OCI-LY7 (cell line): Measurements from ENCODE around the gene ZCCHC3. TPM values are rescaled to one million over a fixed set of nuclear protein-coding genes. Genes with fewer than 3 reads are reported as not detected.

Experiments used
- BruUV-seq: library from RNA; stranded (reverse); fragments of 400-500 nt; replicated peaks from 2 replicates; lab custom pipeline; 2021; lab: Mats Ljungman, UMichigan
- CTCF ChIA-PET: fragments of 300-600 bp; sonication (Branson Sonifier 250); formaldehyde crosslinking; loops from one replicate; lab custom pipeline; 2022; ENCODE audit warnings: antibody characterized with exemption; ENCODE audit not compliant: unreplicated experiment; lab: Charles Lee
- POLR2A ChIA-PET: fragments of 300-600 bp; sonication (Branson Sonifier 250); formaldehyde crosslinking; loops from one replicate; lab custom pipeline; 2022; ENCODE audit warnings: antibody characterized with exemption; lab: Charles Lee
- DNase-seq: peaks from one replicate; pipeline ENCODE4 v3.0.0-alpha.2; 2015; ENCODE audit warnings: low spot score
- H2AFZ ChIP-seq: fragments of 200-600 bp; sonication (generic), shearing (Covaris generic); 2 replicates; pipeline ENCODE4 v1.6.1; 2014; ENCODE audit warnings: mild to moderate bottlenecking, antibody characterized with exemption, low read length, moderate library complexity
- H3K27ac ChIP-seq: fragments of 200-600 bp; sonication (generic); 2 replicates; pipeline ENCODE4 v1.5.1; 2014; ENCODE audit warnings: mixed run types, low read depth, mild to moderate bottlenecking, moderate library complexity, low read length, inconsistent platforms; ENCODE audit not compliant: poor library complexity, severe bottlenecking
- H3K36me3 ChIP-seq: fragments of 200-600 bp; sonication (generic); 2 replicates; pipeline ENCODE4 v1.6.1; 2014; ENCODE audit warnings: mild to moderate bottlenecking, antibody characterized with exemption, low read length, moderate library complexity, mixed read lengths; ENCODE audit not compliant: insufficient read depth
- H3K4me1 ChIP-seq: fragments of 200-600 bp; sonication (generic); 2 replicates; pipeline ENCODE4 v1.5.1; 2014; ENCODE audit warnings: mild to moderate bottlenecking, low read length; ENCODE audit not compliant: insufficient read depth, poor library complexity, severe bottlenecking
- H3K4me2 ChIP-seq: fragments of 200-600 bp; sonication (generic); 2 replicates; pipeline ENCODE4 v1.6.1; 2014; ENCODE audit warnings: mild to moderate bottlenecking, low read length
- H3K4me3 ChIP-seq: fragments of 200-600 bp; sonication (generic); 2 replicates; pipeline ENCODE4 v1.5.1; 2014; ENCODE audit warnings: mild to moderate bottlenecking, low read depth, low read length; ENCODE audit not compliant: poor library complexity, severe bottlenecking
- H3K79me2 ChIP-seq: fragments of 200-600 bp; sonication (generic); 2 replicates; pipeline ENCODE4 v1.6.1; 2016; ENCODE audit warnings: low read depth, mild to moderate bottlenecking, low read length, moderate library complexity, mixed read lengths; ENCODE audit not compliant: insufficient read depth
- H3K9me2 ChIP-seq: fragments of 200-600 bp; sonication (generic); 2 replicates; pipeline ENCODE4 v1.6.1; 2016; ENCODE audit warnings: mild to moderate bottlenecking, low read length, mixed read lengths; ENCODE audit not compliant: insufficient read depth
- H3K9me3 ChIP-seq: fragments of 200-600 bp; sonication (generic); 2 replicates; pipeline ENCODE4 v1.6.1; 2014; ENCODE audit warnings: mild to moderate bottlenecking, mixed run types, low read length, mixed read lengths
- H4K20me1 ChIP-seq: fragments of 200-600 bp; sonication (generic); 2 replicates; pipeline ENCODE4 v1.6.1; 2014; ENCODE audit warnings: mild to moderate bottlenecking, antibody characterized with exemption, low read length, moderate library complexity, mixed read lengths; ENCODE audit not compliant: insufficient read depth
- CTCF ChIP-seq: fragments of 200-600 bp; sonication (generic); conservative IDR thresholded peaks from 2 replicates; pipeline ENCODE4 v1.5.1; 2014; ENCODE audit warnings: mild to moderate bottlenecking, antibody characterized with exemption, low read length, moderate library complexity, mixed read lengths
- EZH2phosphoT487 ChIP-seq: fragments of 200-600 bp; sonication (generic); IDR thresholded peaks from 2 replicates; pipeline ENCODE4 v1.6.1; 2018; ENCODE audit warnings: low read depth, borderline replicate concordance, mild to moderate bottlenecking, mixed run types, antibody characterized with exemption, low read length, moderate library complexity, mixed read lengths
- intact Hi-C: fragments of 100-400 bp; cut with micrococcal nuclease; formaldehyde crosslinking; loops from one replicate; pipeline ENCODE4 v1.10.0; 2022; ENCODE audit not compliant: unreplicated experiment
- total RNA-seq, 2 experiments: library from RNA; depleted of rRNA in 1 of 2; stranded (reverse); fragments of >200 nt in 1 of 2; shearing (Covaris generic) in 1 of 2; gene quantifications; 2 replicates each; pipeline ENCODE4 v1.2.3, GENCODE V29; 2014 to 2022

The ZCCHC3 gene
- total RNA-seq, 2 experiments from 2014 or later = 35.6 to 45.3 TPM

- TF ChIP-seq EZH2phosphoT487 (no peak), CTCF (no peak)
- ChIA-PET POLR2A (interaction anchor here (0.5 to 1.5 kb wide), 2 partner anchors 13 to 29 kb away, joined by 4 read pairs; partner anchors contain the start of gene SOX12), CTCF (no interaction called here)
Observed at GRCh38 chr20:311609-312008, 14.2 kb downstream of the ZCCHC3 start.

DNA sequence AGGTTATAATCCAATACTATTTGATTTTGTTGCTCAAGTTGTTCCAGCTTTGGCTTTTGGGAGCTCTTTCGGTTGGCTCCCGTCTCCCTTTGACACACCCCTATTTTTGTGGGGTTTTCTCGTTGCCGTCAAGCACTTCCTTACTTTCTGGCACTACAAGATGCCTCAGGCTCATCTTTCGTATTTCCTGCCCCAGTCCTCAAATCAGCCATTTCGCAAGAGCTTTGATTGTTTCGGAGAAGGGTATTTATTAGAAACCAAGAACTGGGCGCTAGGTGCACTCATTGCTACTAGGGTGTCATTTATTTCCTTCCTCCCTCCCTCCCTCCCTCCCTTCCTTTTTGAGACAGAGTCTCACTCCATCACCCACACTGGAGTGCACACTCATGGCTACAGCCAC lies 14.7 kb downstream of the ZCCHC3 start:
- Histone ChIP-seq H3K4me1 (peaks cover 17% of the 10 kb centered on the region), H3K9me3 (no peaks in the 10 kb centered on the region), H2AFZ (no peak overlapping the region), H3K4me2 (no peak overlapping the region), H3K9me2 (no peaks in the 10 kb centered on the region), H3K36me3 (no peaks in the 10 kb centered on the region), H3K27ac (no peak overlapping the region), H3K79me2 (no peaks in the 10 kb centered on the region), H4K20me1 (no peaks in the 10 kb centered on the region), H3K4me3 (no peak overlapping the region)
- DNase-seq = no peak
- intact Hi-C loops = no loop called here
- ChIA-PET CTCF (no interaction called here), POLR2A (interaction anchor here (0.5 to 1.5 kb wide), 3 partner anchors 12 to 28 kb away, joined by 3 to 4 read pairs (median 4); partner anchors contain the start of gene SOX12)
- TF ChIP-seq CTCF = no peak
- TF ChIP-seq EZH2phosphoT487 = no peak
- no TSS peak for BruUV-seq

More at GRCh38 chr20:311609-312008, 14.2 kb downstream of the ZCCHC3 start:
- no peaks in the 10 kb centered on the region for H3K36me3 ChIP-seq
- H2AFZ ChIP-seq = no peak overlapping the region
- H3K9me2 ChIP-seq = no peaks in the 10 kb centered on the region
- H4K20me1 ChIP-seq = no peaks in the 10 kb centered on the region
- H3K4me2 ChIP-seq = no peak overlapping the region
- BruUV-seq = no TSS peak
- peaks cover 17% of the 10 kb centered on the region for H3K4me1 ChIP-seq
- no peaks in the 10 kb centered on the region for H3K9me3 ChIP-seq
- no peak overlapping the region for H3K4me3 ChIP-seq
- no peak for DNase-seq
- no peak overlapping the region for H3K27ac ChIP-seq
- intact Hi-C loops = no loop called here
- no peaks in the 10 kb centered on the region for H3K79me2 ChIP-seq

- intact Hi-C loops = no loop called here
- H2AFZ ChIP-seq = no peak overlapping the region
Observed at GRCh38 chr20:312866-313265, 15.5 kb downstream of the ZCCHC3 start.

More at GRCh38 chr20:312866-313265, 15.5 kb downstream of the ZCCHC3 start:
- H3K9me3 ChIP-seq = no peaks in the 10 kb centered on the region
- H3K4me1 ChIP-seq = peaks cover 17% of the 10 kb centered on the region
- H4K20me1 ChIP-seq = no peaks in the 10 kb centered on the region
- no TSS peak for BruUV-seq
- H3K27ac ChIP-seq = no peak overlapping the region
- no peak overlapping the region for H3K4me3 ChIP-seq
- ChIA-PET CTCF (no interaction called here), POLR2A (interaction anchor here (0.7 to 1.5 kb wide), 3 partner anchors 11 to 193 kb away, joined by 3 to 4 read pairs (median 3); partner anchors contain the start of gene SOX12)
- H3K4me2 ChIP-seq = no peak overlapping the region
- no peak for DNase-seq
- H3K36me3 ChIP-seq = no peaks in the 10 kb centered on the region
- no peaks in the 10 kb centered on the region for H3K79me2 ChIP-seq
- TF ChIP-seq EZH2phosphoT487 (no peak), CTCF (no peak)
- H3K9me2 ChIP-seq = no peaks in the 10 kb centered on the region
